Measurements from ENCODE around the gene KLRC4.

DNA sequence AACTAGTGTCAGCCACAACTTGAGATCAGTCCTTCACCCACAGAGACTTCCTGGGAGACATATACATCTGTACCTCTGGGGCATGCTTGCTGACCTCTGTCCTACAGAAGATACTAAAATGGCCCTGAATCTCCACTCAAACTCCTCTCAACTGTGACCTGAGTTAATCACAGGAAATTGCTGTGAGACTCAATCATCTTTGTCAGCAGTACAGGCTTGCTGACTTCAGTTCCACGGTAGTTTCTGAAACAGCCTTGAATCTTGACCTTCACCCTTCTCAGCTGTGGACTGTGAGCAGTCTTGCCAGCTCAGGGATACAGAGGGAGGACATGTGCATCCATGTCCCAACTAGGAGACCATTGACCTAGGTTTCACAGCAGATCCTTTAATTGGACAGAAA, 45.0 kb upstream of the KLRC4 start:
- TF ChIP-seq, protein P1, sequence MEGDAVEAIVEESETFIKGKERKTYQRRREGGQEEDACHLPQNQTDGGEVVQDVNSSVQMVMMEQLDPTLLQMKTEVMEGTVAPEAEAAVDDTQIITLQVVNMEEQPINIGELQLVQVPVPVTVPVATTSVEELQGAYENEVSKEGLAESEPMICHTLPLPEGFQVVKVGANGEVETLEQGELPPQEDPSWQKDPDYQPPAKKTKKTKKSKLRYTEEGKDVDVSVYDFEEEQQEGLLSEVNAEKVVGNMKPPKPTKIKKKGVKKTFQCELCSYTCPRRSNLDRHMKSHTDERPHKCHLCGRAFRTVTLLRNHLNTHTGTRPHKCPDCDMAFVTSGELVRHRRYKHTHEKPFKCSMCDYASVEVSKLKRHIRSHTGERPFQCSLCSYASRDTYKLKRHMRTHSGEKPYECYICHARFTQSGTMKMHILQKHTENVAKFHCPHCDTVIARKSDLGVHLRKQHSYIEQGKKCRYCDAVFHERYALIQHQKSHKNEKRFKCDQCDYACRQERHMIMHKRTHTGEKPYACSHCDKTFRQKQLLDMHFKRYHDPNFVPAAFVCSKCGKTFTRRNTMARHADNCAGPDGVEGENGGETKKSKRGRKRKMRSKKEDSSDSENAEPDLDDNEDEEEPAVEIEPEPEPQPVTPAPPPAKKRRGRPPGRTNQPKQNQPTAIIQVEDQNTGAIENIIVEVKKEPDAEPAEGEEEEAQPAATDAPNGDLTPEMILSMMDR (IDR thresholded peaks at IDR 0.05): no peak
- TF ChIP-seq POLR2A (IDR thresholded peaks at IDR 0.05): no peak
- TF ChIP-seq POLR2AphosphoS5 (IDR thresholded peaks at IDR 0.05; ENCODE audit: insufficient read depth in 1 of 2, low read depth in 1 of 2): no peak
